IPS-20b (cell line): ENCODE data around the gene CCNF.

Experiments
- H3K27ac ChIP-seq: one replicate; pipeline ENCODE4 v1.5.1; 2013; ENCODE audit warnings: low read length
- H3K27me3 ChIP-seq: 2 replicates; pipeline ENCODE4 v1.6.1; 2013; ENCODE audit warnings: mild to moderate bottlenecking, low read length, inconsistent platforms; ENCODE audit not compliant: insufficient read depth
- H3K36me3 ChIP-seq: 2 replicates; pipeline ENCODE4 v1.6.1; 2013; ENCODE audit warnings: low read depth, mild to moderate bottlenecking, inconsistent platforms, low read length, moderate library complexity; ENCODE audit not compliant: insufficient read depth
- H3K4me1 ChIP-seq: 2 replicates; pipeline ENCODE4 v1.6.1; 2013; ENCODE audit warnings: mild to moderate bottlenecking, control low read depth, inconsistent platforms, low read length, moderate library complexity; ENCODE audit not compliant: insufficient read depth
- H3K4me3 ChIP-seq: 2 replicates; pipeline ENCODE4 v1.5.1; 2013; ENCODE audit warnings: mild to moderate bottlenecking, low read length, inconsistent platforms
- H3K9ac ChIP-seq: 2 replicates; pipeline ENCODE4 v1.6.1; 2013; ENCODE audit warnings: low read depth, mild to moderate bottlenecking, inconsistent platforms, low read length, moderate library complexity
- H3K9me3 ChIP-seq: 2 replicates; pipeline ENCODE4 v1.6.1; 2013; ENCODE audit warnings: mild to moderate bottlenecking, low read depth, low read length, inconsistent platforms; ENCODE audit not compliant: insufficient read depth

The CCNF gene

GRCh38 chr16:2460391-2460713 lies 31.1 kb downstream of the CCNF start:
- Histone ChIP-seq H3K4me3 (peak overlapping the region; percentile 85), H3K27me3 (no peaks in the 10 kb centered on the region), H3K9ac (peak overlapping the region; percentile 80; the same call in 1 of the 2 replicates), H3K4me1 (no peaks in the 10 kb centered on the region; the same call in 1 of the 2 replicates), H3K27ac (no peak overlapping the region), H3K36me3 (peaks cover 51% of the 10 kb centered on the region), H3K9me3 (no peaks in the 10 kb centered on the region)

DNA sequence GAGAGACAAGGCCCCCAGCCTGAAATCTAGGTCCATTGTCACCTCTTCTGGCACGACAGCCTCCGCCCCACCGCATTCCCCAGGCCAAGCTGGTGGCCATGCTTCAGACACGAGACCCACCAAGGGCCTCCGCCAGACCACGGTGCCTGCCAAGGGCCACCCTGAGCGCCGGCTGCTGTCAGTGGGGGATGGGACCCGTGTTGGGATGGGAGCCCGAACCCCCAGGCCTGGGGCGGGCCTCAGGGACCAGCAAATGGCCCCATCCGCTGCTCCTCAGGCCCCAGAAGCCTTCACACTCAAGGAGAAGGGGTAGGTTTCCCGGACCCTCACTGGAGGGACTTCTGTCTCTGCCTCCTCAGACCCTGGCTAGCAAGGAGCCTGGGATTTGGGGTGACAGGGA lies 31.7 kb downstream of the CCNF start:
- Histone ChIP-seq H3K4me3 (peak overlapping the region; percentile 85), H3K27ac (no peak overlapping the region), H3K36me3 (peaks cover 45% of the 10 kb centered on the region)

DNA sequence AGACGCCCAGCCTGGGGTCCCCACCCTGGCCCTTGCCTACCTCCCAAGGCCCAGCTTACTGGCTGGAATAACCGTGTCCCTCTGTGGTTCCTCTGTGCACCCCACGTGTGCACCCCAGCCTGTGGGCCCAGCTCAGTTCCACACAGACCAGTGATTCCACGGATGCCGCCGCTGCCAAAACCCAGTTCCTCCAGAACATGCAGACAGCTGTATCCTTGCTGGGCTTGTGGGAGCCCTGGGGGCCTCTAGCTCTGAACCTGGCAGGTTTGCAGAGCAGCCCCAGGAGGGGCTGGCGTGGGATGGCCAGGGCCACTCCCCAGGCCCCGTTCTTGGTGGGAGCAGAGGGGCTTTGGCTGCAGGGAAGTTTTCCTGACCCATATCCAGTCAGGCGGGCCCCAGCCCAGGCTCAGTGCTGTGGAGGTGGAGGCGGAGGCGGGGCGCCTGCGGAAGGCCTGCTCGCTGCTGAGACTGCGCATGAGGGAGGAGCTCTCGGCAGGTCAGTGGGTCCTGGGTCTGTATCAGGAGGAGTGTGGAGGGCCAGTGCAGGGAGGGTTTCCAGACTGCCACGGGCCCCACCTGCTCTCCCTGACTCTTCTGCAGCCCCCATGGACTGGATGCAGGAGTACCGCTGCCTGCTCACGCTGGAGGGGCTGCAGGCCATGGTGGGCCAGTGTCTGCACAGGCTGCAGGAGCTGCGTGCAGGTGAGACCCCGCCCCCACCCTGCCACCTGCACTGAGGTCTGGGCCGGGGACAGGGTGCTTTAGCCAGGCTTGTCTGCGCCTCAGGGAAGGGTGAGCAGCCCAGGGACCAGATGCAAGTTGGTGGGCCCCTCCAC lies 33.0 kb downstream of the CCNF start:
- Histone ChIP-seq H3K4me3 (no peak overlapping the region), H3K9ac (no peak overlapping the region), H3K4me1 (no peaks in the 10 kb centered on the region; the same call in 1 of the 2 replicates), H3K9me3 (no peaks in the 10 kb centered on the region), H3K27me3 (peaks cover 2% of the 10 kb centered on the region; the same call in 1 of the 2 replicates), H3K36me3 (peaks cover 32% of the 10 kb centered on the region), H3K27ac (no peak overlapping the region)

More for the DNA sequence above, 31.7 kb downstream of the CCNF start:
- Histone ChIP-seq H3K9ac (peak overlapping the region; percentile 80; the same call in 1 of the 2 replicates), H3K4me1 (no peaks in the 10 kb centered on the region; the same call in 1 of the 2 replicates), H3K27me3 (no peaks in the 10 kb centered on the region), H3K9me3 (no peaks in the 10 kb centered on the region)

GRCh38 chr16:2464333-2464732 lies 35.1 kb downstream of the CCNF start:
- Histone ChIP-seq H3K27ac (no peak overlapping the region), H3K9ac (no peak overlapping the region), H3K4me3 (no peak overlapping the region), H3K36me3 (peaks cover 23% of the 10 kb centered on the region), H3K27me3 (peaks cover 19% of the 10 kb centered on the region), H3K9me3 (no peaks in the 10 kb centered on the region), H3K4me1 (peaks cover 3% of the 10 kb centered on the region; the same call in 1 of the 2 replicates)

GRCh38 chr16:2465653-2466415 lies 36.6 kb downstream of the CCNF start:
- H3K9ac ChIP-seq: no peak overlapping the region
- peaks cover 23% of the 10 kb centered on the region for H3K36me3 ChIP-seq
- H3K9me3 ChIP-seq: no peaks in the 10 kb centered on the region
- no peak overlapping the region for H3K4me3 ChIP-seq
- H3K27ac ChIP-seq: no peak overlapping the region
- peaks cover 34% of the 10 kb centered on the region for H3K27me3 ChIP-seq
- H3K4me1 ChIP-seq: peaks cover 6% of the 10 kb centered on the region

- Histone ChIP-seq H3K27me3 (peaks cover 44% of the 10 kb centered on the region), H3K36me3 (peaks cover 12% of the 10 kb centered on the region; the same call in 1 of the 2 replicates), H3K9me3 (no peaks in the 10 kb centered on the region), H3K4me1 (peaks cover 6% of the 10 kb centered on the region), H3K9ac (peak overlapping the region; percentile 61; the same call in 1 of the 2 replicates), H3K27ac (no peak overlapping the region), H3K4me3 (no peak overlapping the region; the same call in 1 of the 2 replicates)
Measured at GRCh38 chr16:2466667-2467527, 37.6 kb downstream of the CCNF start.

DNA sequence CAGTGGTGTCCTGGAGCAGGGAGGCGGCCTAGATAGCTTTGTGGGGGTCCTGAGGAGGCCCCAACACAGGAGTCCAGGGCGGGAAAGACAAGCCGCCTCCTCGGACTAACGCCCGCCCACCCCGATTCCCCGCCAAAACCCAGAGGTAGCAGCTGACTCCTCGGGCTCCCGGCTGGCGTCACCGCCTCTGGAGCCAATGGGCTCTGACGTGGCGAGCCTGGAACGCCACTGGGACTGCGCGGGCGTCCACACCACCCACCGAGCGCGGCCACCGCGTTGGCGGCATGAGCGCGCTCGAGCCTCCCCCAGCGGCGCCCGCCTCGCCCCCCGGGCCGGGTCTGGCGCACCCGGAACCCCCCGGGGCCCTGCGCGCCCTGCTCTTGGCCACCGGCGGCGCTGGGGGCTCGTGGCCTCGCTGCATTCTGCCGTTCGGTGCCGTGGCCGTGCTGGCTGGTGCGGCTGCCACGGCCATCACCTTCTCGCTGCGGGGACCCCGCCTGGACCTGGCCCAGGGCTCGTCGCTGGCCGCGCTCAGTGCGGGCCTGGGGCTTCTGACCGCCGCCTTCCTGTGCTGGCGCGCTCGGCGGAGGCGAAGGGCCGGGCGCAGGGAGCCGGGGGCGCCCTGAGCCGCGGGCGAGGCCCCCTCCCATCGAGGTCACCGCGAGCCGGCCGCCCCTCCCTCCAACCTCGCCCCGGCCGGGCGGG lies 38.4 kb downstream of the CCNF start:
- H3K4me3 ChIP-seq: peak overlapping the region; percentile 64; the same call in 1 of the 2 replicates
- H3K9me3 ChIP-seq: no peaks in the 10 kb centered on the region
- peaks cover 6% of the 10 kb centered on the region for H3K4me1 ChIP-seq
- H3K9ac ChIP-seq: peak overlapping the region; percentile 73; the same call in 1 of the 2 replicates
- H3K27ac ChIP-seq: no peak overlapping the region
- peaks cover 52% of the 10 kb centered on the region for H3K27me3 ChIP-seq
- H3K36me3 ChIP-seq: 0 out of 2 replicates have a peak, but pooled peaks cover 5% of the 10 kb centered on the region

DNA sequence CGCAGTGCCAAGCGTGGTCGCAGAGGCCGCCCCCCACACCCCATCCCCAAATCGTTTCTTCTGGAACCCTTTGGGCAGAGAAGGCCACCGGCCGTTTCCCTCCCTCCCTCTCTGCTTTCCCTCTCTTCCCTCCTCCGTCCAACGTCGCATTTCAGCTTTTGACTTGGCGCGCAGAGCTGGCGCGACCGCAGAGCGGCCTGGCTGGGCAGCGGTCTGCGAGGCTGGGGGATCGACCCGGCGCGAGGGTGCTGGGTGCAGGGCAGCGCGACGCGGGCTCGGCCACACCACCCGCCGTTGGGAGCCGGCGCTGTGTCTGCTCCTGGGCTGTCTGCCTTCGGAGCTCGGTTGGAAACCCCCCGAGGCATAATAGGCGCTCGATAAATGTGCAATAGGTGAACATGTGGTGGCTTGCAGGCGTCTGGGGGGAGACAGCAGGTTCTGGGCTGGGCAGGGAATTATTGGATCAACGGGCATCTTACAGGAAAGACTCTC lies 39.0 kb downstream of the CCNF start:
- Histone ChIP-seq H3K4me1 (peaks cover 6% of the 10 kb centered on the region), H3K27me3 (peaks cover 58% of the 10 kb centered on the region), H3K27ac (no peak overlapping the region)

DNA sequence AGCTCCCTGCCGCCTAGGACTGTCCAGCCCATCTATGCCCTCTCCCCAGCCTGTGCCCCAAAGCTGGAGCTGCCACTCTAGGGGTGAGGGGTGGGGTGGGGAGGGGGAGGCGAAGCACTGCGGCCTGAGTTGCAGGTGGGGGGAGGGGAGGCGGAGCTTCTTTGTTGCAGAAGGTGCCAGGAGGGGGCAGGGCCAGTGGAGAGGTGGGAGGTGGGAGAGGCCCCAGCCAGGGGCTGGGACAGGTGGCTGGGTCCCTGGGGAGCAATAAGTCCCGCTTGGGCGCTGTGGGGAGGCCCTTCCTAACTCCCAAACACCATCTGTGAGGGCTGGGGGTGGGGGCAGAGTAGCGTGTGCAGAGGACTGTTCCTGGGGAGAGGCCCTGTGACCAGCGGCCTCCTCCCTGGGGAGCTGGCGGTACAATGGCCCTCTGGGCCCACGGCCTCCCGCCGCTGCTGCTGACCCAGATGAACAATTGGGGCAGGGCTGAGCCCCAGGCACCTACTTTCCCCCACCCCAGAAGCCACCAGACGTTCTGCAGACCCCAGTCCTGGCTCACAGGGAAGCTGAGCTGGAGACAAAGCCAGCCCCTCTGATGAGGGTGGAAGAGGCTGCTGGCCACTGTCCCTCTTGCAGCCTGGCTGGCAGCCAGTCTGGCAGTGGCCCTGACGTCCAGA lies 39.6 kb downstream of the CCNF start:
- Histone ChIP-seq H3K36me3 (no peaks in the 10 kb centered on the region), H3K27ac (no peak overlapping the region), H3K9me3 (no peaks in the 10 kb centered on the region), H3K4me1 (peaks cover 6% of the 10 kb centered on the region), H3K4me3 (peak overlapping the region; percentile 64), H3K9ac (peak overlapping the region; percentile 73; the same call in 1 of the 2 replicates), H3K27me3 (peaks cover 62% of the 10 kb centered on the region)

More for the DNA sequence above, 39.0 kb downstream of the CCNF start:
- Histone ChIP-seq H3K4me3 (peak overlapping the region; percentile 64), H3K9me3 (no peaks in the 10 kb centered on the region), H3K36me3 (0 out of 2 replicates have a peak, but pooled peaks cover 3% of the 10 kb centered on the region), H3K9ac (peak overlapping the region; percentile 73; the same call in 1 of the 2 replicates)
